Duodenal mucosa (tissue), 2 donors: Measurements from ENCODE around the gene PAFAH2.

ENCODE experiments used
- H3K27ac ChIP-seq: one replicate; pipeline ENCODE4 v1.7.0; 2013; ENCODE audit warnings: low read depth, low read length
- H3K27me3 ChIP-seq, 2 donors: one replicate each; pipeline ENCODE4 v1.7.0; 2013; ENCODE audit warnings: low read length in 2 of 2, control low read depth in 1 of 2; ENCODE audit not compliant: insufficient read depth in 2 of 2, control insufficient read depth in 1 of 2
- H3K36me3 ChIP-seq, 2 donors: one replicate each; pipeline ENCODE4 v1.7.0; 2013; ENCODE audit warnings: low read length in 2 of 2, control low read depth in 1 of 2; ENCODE audit not compliant: insufficient read depth in 2 of 2, control insufficient read depth in 1 of 2
- H3K4me1 ChIP-seq, 2 donors: one replicate each; pipeline ENCODE4 v1.7.0; 2013; ENCODE audit warnings: low read length in 2 of 2, control low read depth in 1 of 2; ENCODE audit not compliant: insufficient read depth in 2 of 2, control insufficient read depth in 1 of 2
- H3K4me3 ChIP-seq, 2 donors: one replicate each; pipeline ENCODE4 v1.7.0; 2013; ENCODE audit warnings: low read length in 2 of 2, low read depth in 1 of 2
- H3K9ac ChIP-seq, 2 donors: one replicate each; pipeline ENCODE4 v1.7.0; 2013; ENCODE audit warnings: low read length in 2 of 2, low read depth in 1 of 2
- H3K9me3 ChIP-seq, 2 donors: one replicate each; pipeline ENCODE4 v1.7.0; 2013; ENCODE audit warnings: low read length in 2 of 2, control low read depth in 1 of 2; ENCODE audit not compliant: control insufficient read depth in 1 of 2

The PAFAH2 gene

DNA sequence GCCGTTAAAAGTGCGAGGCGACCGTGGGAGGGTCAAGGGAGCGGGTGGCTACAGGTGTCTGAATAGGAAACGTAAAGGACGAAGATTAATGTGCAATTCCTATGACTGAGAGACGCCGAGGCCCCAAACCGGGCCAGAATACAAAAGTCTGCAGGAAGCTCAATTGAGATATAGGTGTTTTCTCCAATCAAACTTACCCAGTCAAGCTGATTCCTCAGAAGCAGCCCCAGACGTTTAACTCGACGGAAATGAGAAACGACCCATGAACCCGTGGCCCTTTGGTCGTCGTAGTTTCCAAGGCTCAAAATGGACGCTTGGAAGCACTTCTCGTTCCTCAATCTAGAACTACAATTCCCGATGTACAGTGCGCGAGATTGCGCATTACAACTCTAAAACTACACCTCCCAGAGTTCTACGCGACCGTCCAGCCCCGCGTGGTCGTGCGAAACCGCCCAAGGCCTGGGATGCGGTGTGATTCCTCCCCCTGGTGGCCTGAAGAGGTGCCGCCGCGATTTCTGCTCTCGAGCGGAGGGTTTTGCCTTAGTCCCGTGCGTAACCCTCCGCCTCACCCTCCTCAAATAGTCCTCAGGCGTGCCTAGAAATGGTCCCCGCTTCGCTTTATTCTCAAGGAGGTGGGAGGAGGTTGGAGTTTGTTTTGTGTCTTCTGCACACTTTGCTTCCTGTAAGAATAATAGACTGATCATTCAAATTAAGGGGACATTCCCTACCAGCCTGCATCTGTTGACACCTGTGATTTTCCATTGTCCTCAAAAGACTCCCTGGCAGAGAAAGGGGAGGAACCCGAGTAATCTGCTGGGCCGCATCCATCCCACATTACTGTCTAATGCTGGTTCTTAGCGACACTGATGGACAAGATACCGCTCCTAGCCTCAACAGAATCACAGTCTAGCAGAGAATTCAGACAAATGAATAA lies at the start of gene PAFAH2:
Gene PAFAH2, minus strand, starts transcription at position 236 of the 934 bp plus-strand sequence. CDS start 7,247 bp downstream, outside the sequence.
- Histone ChIP-seq H3K9ac (peak within 1 kb of the TSS; percentile 69 to 85), H3K4me3 (peak within 1 kb of the TSS; percentile 81 to 82), H3K9me3 (no peaks in the 10 kb centered on the region), H3K36me3 (no peaks in the 10 kb centered on the region), H3K27ac (peak within 1 kb of the TSS; percentile 35), H3K4me1 (peaks cover 12 to 16% of the 10 kb centered on the region in 2 donors), H3K27me3 (no peaks in the 10 kb centered on the region)

DNA sequence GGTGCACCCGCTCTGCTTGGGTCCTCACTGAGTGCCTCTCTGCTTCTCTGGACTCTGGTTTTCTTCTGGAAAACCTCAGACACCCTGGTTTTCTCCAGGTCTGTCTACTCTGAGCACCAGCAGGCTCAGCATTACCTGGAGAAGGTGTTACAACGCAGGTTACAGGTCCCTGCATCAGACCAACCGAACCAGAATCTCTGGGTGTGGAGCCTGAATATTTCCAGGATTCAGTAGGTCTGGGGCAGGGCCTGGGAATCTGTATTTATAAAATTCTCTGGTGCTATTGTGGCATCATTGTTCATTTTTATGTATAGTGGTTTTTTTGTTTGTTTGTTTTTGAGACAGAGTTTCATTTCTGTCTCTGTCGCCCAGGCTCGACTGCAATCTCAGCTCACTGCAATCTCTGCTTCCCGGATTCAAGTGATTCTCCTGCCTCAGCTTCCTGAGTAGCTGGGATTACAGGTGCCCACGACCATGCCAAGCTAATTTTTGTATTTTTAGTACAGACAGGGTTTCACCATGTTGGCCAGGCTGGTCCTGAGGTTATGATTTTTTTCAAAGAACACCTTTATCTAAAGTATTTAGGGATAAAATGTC lies 49.5 kb upstream of the PAFAH2 start:
- H3K27me3 ChIP-seq, result peaks cover 4 to 27% of the 10 kb centered on the region in 2 donors
- H3K4me1 ChIP-seq, result peaks cover 8 to 9% of the 10 kb centered on the region in 2 donors
- H3K36me3 ChIP-seq, result no peaks in the 10 kb centered on the region
- H3K9me3 ChIP-seq, result no peaks in the 10 kb centered on the region
- H3K4me3 ChIP-seq, result no peak overlapping the region
- no peak overlapping the region for H3K9ac ChIP-seq
- no peak overlapping the region for H3K27ac ChIP-seq

DNA sequence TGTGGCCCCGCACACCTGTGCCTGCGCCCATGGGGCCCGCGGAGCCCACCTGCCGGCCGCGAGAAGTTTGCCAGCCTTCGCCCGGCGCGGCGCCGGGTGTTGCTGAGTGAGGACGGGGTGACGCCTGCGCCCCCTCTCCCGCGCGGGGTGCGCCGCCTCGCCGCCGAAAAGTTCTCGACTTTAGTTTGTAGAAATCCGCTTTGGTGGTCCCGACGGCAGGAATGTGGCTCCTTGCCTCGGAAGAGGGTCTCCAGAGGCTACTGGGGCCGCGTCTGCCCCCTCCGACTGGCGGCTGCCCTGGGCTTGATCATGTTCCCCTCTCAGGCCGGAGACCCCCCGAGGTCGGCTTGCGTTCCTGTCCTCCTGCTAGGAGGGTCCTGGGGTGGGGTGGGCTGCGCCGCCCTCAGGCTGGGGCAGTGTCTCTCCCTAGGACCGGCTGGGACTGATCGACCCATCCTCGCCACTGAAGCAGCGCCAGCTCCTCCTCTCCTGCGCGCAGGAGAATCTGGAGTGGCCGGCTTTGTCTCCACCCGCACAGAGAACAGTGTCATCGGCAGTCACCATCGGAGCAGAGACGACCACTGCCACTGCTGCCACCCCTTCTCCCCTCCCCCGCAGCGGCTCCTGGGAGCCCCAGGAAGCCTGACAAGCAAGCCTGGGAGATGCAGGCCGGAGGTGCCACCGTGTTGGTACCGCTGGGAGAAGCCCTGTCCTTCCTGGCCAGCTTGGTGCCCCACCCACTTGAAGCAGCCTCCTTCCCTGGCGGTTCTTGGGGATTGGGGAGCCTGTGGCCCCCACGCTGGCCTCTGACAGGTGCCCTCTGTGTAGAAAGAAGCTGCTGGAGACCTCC lies 48.6 kb upstream of the PAFAH2 start:
- Histone ChIP-seq H3K36me3 (no peaks in the 10 kb centered on the region), H3K9me3 (no peaks in the 10 kb centered on the region), H3K9ac (peak overlapping the region in 1 of 2 donors; percentile 14), H3K27ac (no peak overlapping the region), H3K4me3 (peak overlapping the region in 1 of 2 donors; percentile 36), H3K27me3 (peaks cover 4 to 27% of the 10 kb centered on the region in 2 donors), H3K4me1 (peaks cover 8 to 9% of the 10 kb centered on the region in 2 donors)

DNA sequence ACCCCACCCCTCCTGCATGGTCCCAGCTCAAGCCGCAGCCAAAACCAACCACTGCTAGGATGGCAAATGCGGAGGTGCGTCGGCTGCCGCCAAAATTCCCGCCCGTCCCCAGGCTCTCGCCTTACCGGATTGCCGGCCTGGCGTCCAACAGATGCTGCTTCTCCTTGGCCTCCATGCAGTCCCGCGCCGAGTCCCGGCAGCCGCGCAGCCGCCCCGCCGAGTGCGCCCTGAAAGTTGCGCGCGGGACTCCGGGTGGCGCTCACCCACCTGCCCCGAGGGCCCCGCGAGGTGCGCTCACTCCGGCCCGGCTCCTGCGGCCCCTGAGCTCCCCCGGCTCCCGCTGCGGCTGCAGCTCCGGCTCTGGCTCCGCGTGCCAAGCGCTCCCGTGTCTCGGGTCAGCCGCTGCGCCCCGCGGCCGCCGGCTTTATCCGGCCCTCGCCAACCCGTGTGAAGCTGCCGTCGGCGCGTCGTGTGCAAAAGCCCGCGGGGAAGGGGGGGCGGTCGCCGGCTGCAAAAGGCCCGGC lies 47.9 kb upstream of the PAFAH2 start, which contains the start of gene SLC30A2:
Gene SLC30A2, minus strand, starts transcription at position 397 of the 524 bp plus-strand sequence. Its CDS starts 222 bp downstream, at position 175.
- Histone ChIP-seq H3K9ac (peak within 1 kb of the TSS in 1 of 2 donors; percentile 14), H3K27ac (no peak within 1 kb of the TSS), H3K4me1 (peaks cover 8 to 9% of the 10 kb centered on the region in 2 donors), H3K4me3 (peak within 1 kb of the TSS; percentile 32 to 58), H3K9me3 (no peaks in the 10 kb centered on the region), H3K36me3 (no peaks in the 10 kb centered on the region), H3K27me3 (peaks cover 4 to 27% of the 10 kb centered on the region in 2 donors)

DNA sequence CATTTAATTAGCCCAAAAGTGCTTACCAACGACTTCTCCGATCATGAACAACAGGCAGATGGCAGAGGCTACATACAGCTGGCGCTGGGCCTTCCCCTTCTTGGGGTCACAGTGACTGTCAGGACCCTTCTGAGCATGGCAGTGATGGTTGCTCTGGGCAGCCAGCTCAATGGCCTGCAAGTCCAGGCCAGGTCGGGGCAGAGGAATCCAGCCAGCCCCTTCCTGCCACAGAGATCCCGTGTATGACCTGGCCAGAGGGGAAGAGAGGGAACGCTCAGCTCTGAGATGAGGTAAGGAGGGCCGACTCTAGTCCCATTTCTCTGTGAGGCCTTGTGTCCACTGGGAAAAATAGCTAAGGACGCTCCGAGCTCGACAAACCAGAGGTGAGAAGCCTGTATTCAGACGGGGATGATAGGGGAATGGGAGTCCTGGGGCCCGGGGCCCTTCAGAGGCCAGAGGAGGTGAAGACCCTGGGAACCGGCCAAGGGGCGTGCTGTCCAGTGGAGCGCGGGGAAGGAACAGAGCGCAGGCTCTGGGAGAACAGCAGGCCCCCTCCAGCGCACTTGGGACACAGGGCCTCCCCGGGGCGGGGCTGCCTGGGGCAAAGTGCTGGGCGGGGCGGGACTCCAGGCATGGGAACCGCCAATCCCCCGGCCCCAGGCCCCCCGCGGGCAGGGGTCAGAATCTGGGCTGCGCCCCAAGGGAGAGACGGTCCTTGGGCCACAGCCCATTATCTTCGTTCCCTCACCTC lies 47.3 kb upstream of the PAFAH2 start:
- no peaks in the 10 kb centered on the region for H3K36me3 ChIP-seq
- peaks cover 4 to 27% of the 10 kb centered on the region in 2 donors for H3K27me3 ChIP-seq
- peaks cover 8% of the 10 kb centered on the region in 2 donors for H3K4me1 ChIP-seq
- no peak overlapping the region for H3K9ac ChIP-seq
- H3K4me3 ChIP-seq, result peak overlapping the region; percentile 32 to 58
- H3K9me3 ChIP-seq, result no peaks in the 10 kb centered on the region
- H3K27ac ChIP-seq, result no peak overlapping the region

DNA sequence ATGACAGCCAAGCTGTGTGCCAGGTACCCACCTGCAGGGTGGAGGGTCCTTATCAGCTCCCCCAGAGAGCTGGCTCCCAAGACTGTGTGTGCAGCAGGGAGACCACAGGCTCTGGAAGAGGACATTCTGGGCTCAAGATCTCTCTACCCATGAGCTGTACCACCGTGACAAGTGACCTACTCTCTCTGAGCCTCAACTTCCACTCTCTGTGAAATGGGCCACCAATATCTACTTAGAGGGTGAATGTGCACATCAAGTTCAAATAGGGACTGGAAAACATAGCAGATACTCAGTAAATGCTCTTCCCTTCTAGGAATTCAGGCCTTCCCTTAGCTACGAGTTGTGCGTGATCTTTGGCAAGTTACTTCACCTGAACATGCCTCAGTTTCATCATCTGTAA lies 46.6 kb upstream of the PAFAH2 start:
- Histone ChIP-seq H3K4me3 (no peak overlapping the region), H3K4me1 (peaks cover 2 to 6% of the 10 kb centered on the region in 2 donors), H3K27ac (no peak overlapping the region), H3K36me3 (no peaks in the 10 kb centered on the region), H3K27me3 (peaks cover 4 to 27% of the 10 kb centered on the region in 2 donors), H3K9ac (no peak overlapping the region), H3K9me3 (no peaks in the 10 kb centered on the region)

DNA sequence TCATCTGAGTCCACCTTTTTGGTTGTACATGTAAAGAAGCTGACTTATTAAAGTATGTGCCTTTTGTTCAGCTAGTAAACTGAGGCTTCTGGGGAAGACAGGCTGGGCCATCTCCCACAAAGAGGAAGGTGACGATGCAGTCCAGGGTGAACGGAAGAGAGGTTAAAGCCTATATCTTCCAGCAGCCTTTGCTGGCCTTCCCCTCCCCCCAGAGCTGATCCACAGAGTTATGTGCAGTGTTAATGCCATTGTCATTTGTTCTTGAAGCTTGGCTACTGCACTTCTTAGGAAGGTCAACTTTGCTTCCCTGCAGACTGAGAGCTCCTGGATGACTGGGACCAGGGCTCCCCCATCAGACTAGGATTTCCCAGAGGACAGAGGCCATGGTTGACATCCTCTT lies 45.9 kb upstream of the PAFAH2 start:
- peaks cover 0 to 4% of the 10 kb centered on the region in 2 donors for H3K4me1 ChIP-seq
- H3K27me3 ChIP-seq, result peaks cover 4 to 27% of the 10 kb centered on the region in 2 donors
- no peak overlapping the region for H3K9ac ChIP-seq
- no peak overlapping the region for H3K27ac ChIP-seq
- no peak overlapping the region for H3K4me3 ChIP-seq
- H3K36me3 ChIP-seq, result no peaks in the 10 kb centered on the region
- H3K9me3 ChIP-seq, result no peaks in the 10 kb centered on the region

DNA sequence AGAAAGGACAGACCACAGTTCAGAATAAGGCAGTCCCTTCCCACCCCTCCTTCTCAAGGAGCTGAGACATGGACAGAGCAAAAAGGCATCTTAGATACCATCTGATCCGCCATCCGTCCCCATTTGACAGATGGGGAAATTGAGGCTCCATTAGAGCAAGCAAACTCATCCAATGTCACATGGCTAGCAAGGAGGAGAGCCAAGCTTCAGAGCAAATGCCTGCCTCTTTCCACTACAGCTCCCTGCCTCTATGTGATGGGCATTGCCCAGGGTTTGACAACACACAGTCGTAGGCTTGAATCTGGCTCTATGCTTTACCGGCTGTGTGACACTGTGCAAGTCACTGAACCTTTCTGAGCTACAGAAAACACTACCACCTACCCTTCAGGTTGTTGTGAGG lies 44.1 kb upstream of the PAFAH2 start:
- Histone ChIP-seq H3K27me3 (peaks cover 4 to 24% of the 10 kb centered on the region in 2 donors), H3K4me1 (peaks cover 0 to 4% of the 10 kb centered on the region in 2 donors), H3K27ac (no peak overlapping the region)

DNA sequence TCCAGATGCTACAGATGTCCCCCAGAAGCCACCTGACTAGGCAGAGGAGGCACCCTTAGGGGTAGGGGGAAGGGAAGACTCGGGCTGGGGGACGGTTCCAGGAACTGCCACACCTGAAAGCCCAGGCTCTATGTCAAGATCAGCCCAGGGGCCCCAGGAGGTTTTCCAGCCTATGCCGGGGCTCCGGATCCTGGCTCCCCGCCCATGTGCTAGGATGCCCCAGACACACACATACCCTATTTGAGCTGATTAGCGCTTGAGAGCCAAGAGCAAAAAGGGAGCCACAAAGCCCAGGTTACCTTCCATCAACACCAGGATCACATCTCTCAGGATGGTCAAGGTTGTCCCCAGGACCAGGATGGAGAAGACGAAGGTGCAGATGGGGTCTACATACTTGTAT lies 43.5 kb upstream of the PAFAH2 start:
- no peaks in the 10 kb centered on the region for H3K9me3 ChIP-seq
- no peak overlapping the region for H3K4me3 ChIP-seq
- no peak overlapping the region for H3K27ac ChIP-seq
- H3K27me3 ChIP-seq, result peaks cover 0 to 18% of the 10 kb centered on the region in 2 donors
- no peak overlapping the region for H3K9ac ChIP-seq
- H3K4me1 ChIP-seq, result peaks cover under 1% of the 10 kb centered on the region in 2 donors
- no peaks in the 10 kb centered on the region for H3K36me3 ChIP-seq

More for the DNA sequence above, 44.1 kb upstream of the PAFAH2 start:
- Histone ChIP-seq H3K9ac (no peak overlapping the region), H3K36me3 (no peaks in the 10 kb centered on the region), H3K4me3 (no peak overlapping the region), H3K9me3 (no peaks in the 10 kb centered on the region)
